Heart left ventricle (tissue), 13 donors: ENCODE data around the gene NKD1.

ENCODE experiments used
- POLR2A ChIP-seq, 2 donors: fragments of 450-650 bp; IDR thresholded peaks; one replicate each; pipeline ENCODE4 v1.6.1; 2017; ENCODE audit warnings: antibody characterized with exemption in 2 of 2, mild to moderate bottlenecking in 2 of 2, moderate library complexity in 2 of 2
- TF ChIP-seq, protein P1 (sequence below), 12 donors: fragments of 200-600 bp; sonication (generic) in 4 of 12; IDR thresholded peaks; one replicate each; pipeline versions ENCODE4 v1.5.0 to v1.8.0; 2018 to 2022; ENCODE audit warnings: antibody characterized with exemption in 12 of 12, mild to moderate bottlenecking in 5 of 12
- donor health status: ischemic (EF 13 %, LVEDD 7.1; RV severe dilation, severe dysfunction).
- donor health status: DM: no; HTN: yes; CAD: no.
- donor health status: DM: no; HTN: no; CAD: no.
- donor health status: ischemic (EF 25% LVEDD 6.9; RV normal size, moderate dysfunction).
- donor health status: ischemic (EF 25% LVEDD 5.7; RV mildly dilated, moderate dysfunction).
- donor health status: ischemic (EF 35%, LVEDD 5.7; RV mildly dilated, moderate dysfunction).
- donor health status: nonischemic (EF 11% LVEDD 7.7; RV severe dilation, severe dysfunction).
- donor health status: DM: yes; HTN: yes; CAD: no.
- donor health status: PGD.
- donor health status: ischemic (EF 29% LVEDD 5.4; RV normal size, mild dysfunction).
- donor health status: nonischemic (EF 23%, LVEDD 6.1; RV moderate dilation, normal function).

DNA sequence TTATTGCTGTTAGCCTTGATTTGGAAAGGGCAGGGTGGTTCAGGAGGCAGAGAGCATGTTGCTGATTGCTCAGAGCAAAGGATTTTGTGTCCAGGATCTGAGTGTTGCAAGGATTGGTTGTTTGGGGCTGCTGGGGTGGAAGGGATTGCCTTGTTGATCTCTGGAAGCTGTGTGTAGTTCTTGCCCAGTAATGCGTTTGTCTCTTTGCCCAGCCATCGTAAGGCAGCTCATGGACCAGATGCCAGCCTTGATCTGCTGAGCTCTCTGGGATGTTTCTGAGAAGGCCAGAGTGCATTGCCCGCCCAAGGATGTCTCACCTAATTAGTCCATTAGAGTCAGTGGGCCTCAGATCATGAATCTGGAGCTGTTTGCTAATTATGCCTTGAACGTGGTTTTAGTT, 33.6 kb downstream of the NKD1 start:
- no peak for TF ChIP-seq POLR2A (IDR thresholded peaks at IDR 0.05)
- TF ChIP-seq, protein P1, sequence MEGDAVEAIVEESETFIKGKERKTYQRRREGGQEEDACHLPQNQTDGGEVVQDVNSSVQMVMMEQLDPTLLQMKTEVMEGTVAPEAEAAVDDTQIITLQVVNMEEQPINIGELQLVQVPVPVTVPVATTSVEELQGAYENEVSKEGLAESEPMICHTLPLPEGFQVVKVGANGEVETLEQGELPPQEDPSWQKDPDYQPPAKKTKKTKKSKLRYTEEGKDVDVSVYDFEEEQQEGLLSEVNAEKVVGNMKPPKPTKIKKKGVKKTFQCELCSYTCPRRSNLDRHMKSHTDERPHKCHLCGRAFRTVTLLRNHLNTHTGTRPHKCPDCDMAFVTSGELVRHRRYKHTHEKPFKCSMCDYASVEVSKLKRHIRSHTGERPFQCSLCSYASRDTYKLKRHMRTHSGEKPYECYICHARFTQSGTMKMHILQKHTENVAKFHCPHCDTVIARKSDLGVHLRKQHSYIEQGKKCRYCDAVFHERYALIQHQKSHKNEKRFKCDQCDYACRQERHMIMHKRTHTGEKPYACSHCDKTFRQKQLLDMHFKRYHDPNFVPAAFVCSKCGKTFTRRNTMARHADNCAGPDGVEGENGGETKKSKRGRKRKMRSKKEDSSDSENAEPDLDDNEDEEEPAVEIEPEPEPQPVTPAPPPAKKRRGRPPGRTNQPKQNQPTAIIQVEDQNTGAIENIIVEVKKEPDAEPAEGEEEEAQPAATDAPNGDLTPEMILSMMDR (IDR thresholded peaks at IDR 0.05), result no peak
